Caco-2 (cell line): ENCODE data around the gene ATP9A. TPM values are rescaled to one million over a fixed set of nuclear protein-coding genes. Genes with fewer than 3 reads are reported as not detected.

Source experiments
- BruUV-seq: library from RNA; stranded (reverse); fragments of 400-500 nt; replicated peaks from 2 replicates; lab custom pipeline; 2021; lab: Mats Ljungman, UMichigan
- CTCF ChIA-PET: fragments of 300-600 bp; sonication (Branson Sonifier 250); formaldehyde crosslinking; loops from one replicate; lab custom pipeline; 2022; ENCODE audit warnings: antibody characterized with exemption; lab: Charles Lee
- POLR2A ChIA-PET: fragments of 300-600 bp; sonication (Branson Sonifier 250); formaldehyde crosslinking; loops from one replicate; lab custom pipeline; 2022; ENCODE audit warnings: antibody characterized with exemption; lab: Charles Lee
- DNase-seq, 2 experiments: peaks; one replicate each; pipeline versions ENCODE4 v3.0.0 to v3.0.0-alpha.2; 2020 to 2022
- H3K27me3 ChIP-seq: replicated peaks from 2 replicates; pipeline ENCODE4 v1.6.0; 2011; ENCODE audit warnings: low read length; ENCODE audit not compliant: control insufficient read depth, insufficient read depth
- H3K36me3 ChIP-seq: 2 replicates; pipeline ENCODE4 v1.5.1; 2011; ENCODE audit warnings: low read length; ENCODE audit not compliant: control insufficient read depth, insufficient read depth
- H3K4me1 ChIP-seq: fragments of 250-450 bp; sonication (Bioruptor Pico); 2 replicates; pipeline ENCODE4 v1.5.1; 2020; ENCODE audit warnings: mild to moderate bottlenecking
- H3K4me3 ChIP-seq: 2 replicates; pipeline ENCODE4 v1.5.1; 2011; ENCODE audit warnings: low read depth, mild to moderate bottlenecking, control low read depth, low read length
- H3K9me3 ChIP-seq: fragments of 250-450 bp; sonication (Bioruptor Pico); 2 replicates; pipeline ENCODE4 v1.5.1; 2020; ENCODE audit warnings: mild to moderate bottlenecking, moderate library complexity
- H3K27ac Mint-ChIP-seq: one replicate; pipeline ENCODE4 v1.8.0; 2022; ENCODE audit warnings: mixed read lengths; ENCODE audit not compliant: unreplicated experiment
- H3K27me3 Mint-ChIP-seq: one replicate; pipeline ENCODE4 v1.8.0; 2022; ENCODE audit warnings: mixed read lengths; ENCODE audit not compliant: insufficient read depth, unreplicated experiment
- H3K36me3 Mint-ChIP-seq: one replicate; pipeline ENCODE4 v1.8.0; 2022; ENCODE audit warnings: mild to moderate bottlenecking, mixed read lengths; ENCODE audit not compliant: insufficient read depth, unreplicated experiment
- H3K4me1 Mint-ChIP-seq: one replicate; pipeline ENCODE4 v1.8.0; 2022; ENCODE audit warnings: low read depth, mixed read lengths; ENCODE audit not compliant: unreplicated experiment
- H3K4me3 Mint-ChIP-seq: one replicate; pipeline ENCODE4 v1.8.0; 2022; ENCODE audit warnings: mild to moderate bottlenecking, moderate library complexity, mixed read lengths; ENCODE audit not compliant: unreplicated experiment
- H3K9me3 Mint-ChIP-seq: one replicate; pipeline ENCODE4 v1.8.0; 2022; ENCODE audit warnings: mixed read lengths; ENCODE audit not compliant: unreplicated experiment
- intact Hi-C: fragments of 100-400 bp; cut with micrococcal nuclease; formaldehyde crosslinking; loops from one replicate; pipeline ENCODE4 v1.10.0; 2022; ENCODE audit not compliant: unreplicated experiment
- total RNA-seq: library from RNA; stranded (reverse); gene quantifications from 2 replicates; pipeline ENCODE4 v1.2.3, GENCODE V29; 2022
- TF ChIP-seq, protein P1 (sequence below), 2 experiments: fragments of 200-600 bp in 1 of 2; IDR thresholded peaks; 1 replicate in 1 of 2; 2 replicates in 1 of 2; pipeline versions ENCODE4 v1.5.1 to v1.8.0; 2011 to 2022; ENCODE audit warnings: antibody characterized with exemption in 1 of 2, control low read depth in 1 of 2, inconsistent platforms in 1 of 2, low read depth in 1 of 2, low read length in 1 of 2, mild to moderate bottlenecking in 1 of 2, moderate library complexity in 1 of 2; ENCODE audit not compliant: insufficient read depth in 1 of 2, severe bottlenecking in 1 of 2, unreplicated experiment in 1 of 2

The ATP9A gene
- total RNA-seq, 1 experiment from 2014 or later: 102 TPM

DNA sequence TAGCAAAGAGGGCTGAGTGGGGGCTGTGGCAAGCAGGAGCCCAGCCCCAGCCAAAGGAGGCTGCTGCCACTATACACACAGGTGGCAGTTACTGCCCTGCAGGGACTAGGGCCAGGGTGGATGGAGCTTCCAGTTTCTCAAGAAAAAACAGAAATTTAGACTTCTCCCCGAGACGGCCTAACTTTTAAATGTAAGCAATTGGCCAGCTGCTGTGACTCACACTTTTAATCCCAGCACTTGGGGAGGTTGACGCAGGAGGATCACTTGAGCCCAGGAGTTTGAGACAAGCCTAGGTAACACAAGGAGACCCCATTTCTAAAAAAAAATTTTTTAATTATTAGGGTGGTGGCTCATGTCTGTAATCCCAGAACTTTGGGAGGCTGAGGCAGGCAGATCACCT, 127.4 kb downstream of the ATP9A start:
- ChIA-PET CTCF (interaction anchor here (0.5 to 1.7 kb wide), 3 partner anchors 420 to 1662 kb away, joined by 3 to 5 read pairs (median 4); no protein-coding TSS in a partner anchor), POLR2A (no interaction called here)
- Mint-ChIP-seq H3K4me1 (peaks cover 6% of the 10 kb centered on the region), H3K27me3 (no peaks in the 10 kb centered on the region), H3K9me3 (no peaks in the 10 kb centered on the region), H3K27ac (peak overlapping the region; percentile 26), H3K36me3 (peaks cover 67% of the 10 kb centered on the region), H3K4me3 (no peak overlapping the region)
- H3K36me3 ChIP-seq: peaks cover 3% of the 10 kb centered on the region; the same call in 1 of the 2 replicates
- BruUV-seq: no TSS peak
- TF ChIP-seq, protein P1, sequence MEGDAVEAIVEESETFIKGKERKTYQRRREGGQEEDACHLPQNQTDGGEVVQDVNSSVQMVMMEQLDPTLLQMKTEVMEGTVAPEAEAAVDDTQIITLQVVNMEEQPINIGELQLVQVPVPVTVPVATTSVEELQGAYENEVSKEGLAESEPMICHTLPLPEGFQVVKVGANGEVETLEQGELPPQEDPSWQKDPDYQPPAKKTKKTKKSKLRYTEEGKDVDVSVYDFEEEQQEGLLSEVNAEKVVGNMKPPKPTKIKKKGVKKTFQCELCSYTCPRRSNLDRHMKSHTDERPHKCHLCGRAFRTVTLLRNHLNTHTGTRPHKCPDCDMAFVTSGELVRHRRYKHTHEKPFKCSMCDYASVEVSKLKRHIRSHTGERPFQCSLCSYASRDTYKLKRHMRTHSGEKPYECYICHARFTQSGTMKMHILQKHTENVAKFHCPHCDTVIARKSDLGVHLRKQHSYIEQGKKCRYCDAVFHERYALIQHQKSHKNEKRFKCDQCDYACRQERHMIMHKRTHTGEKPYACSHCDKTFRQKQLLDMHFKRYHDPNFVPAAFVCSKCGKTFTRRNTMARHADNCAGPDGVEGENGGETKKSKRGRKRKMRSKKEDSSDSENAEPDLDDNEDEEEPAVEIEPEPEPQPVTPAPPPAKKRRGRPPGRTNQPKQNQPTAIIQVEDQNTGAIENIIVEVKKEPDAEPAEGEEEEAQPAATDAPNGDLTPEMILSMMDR (IDR thresholded peaks at IDR 0.05; ENCODE audit: insufficient read depth in 1 of 2, low read depth in 1 of 2, low read length in 1 of 2, severe bottlenecking in 1 of 2, unreplicated experiment in 1 of 2): no peak
- DNase-seq: no peak
- no peaks in the 10 kb centered on the region for H3K9me3 ChIP-seq
- H3K4me1 ChIP-seq: no peaks in the 10 kb centered on the region
- intact Hi-C loops: no loop called here
- no peaks in the 10 kb centered on the region for H3K27me3 ChIP-seq
- no peak overlapping the region for H3K4me3 ChIP-seq

DNA sequence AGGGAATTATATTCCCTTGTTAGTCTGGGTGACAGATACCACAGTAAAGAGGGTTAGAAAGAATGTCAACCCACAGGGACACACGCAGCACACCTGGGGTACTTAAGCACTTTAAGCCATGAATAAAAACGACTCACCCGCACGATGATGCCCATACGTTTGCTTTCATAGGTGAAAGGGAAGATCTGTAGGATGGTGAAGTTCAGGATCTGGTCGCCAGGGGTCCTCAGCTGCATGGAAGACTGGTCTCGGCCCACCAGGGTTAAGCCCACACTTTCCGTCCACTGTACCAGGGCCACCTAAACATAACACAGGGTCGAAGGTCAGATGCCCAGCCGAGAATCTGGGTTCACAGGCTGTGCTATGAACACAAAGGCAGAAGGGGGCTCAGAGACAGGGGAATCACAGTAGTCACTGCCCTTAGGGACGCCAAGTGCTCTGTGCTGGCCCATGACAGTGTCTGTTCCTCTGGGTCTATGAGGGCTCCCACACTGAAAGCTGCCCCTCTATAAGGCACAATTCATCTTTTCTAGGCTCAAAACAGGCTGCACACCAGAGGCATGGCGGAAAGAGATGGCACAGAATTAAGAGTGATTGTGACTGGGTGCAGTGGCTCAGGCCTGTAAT, 128.9 kb downstream of the ATP9A start:
- POLR2A ChIA-PET: no interaction called here
- intact Hi-C loops: loop anchor here (1.0 to 5.0 kb wide), 7 partner anchors 48 to 444 kb away; no protein-coding TSS in a partner anchor
- Mint-ChIP-seq H3K4me3 (no peak overlapping the region), H3K27ac (peak overlapping the region; percentile 26), H3K4me1 (peaks cover 6% of the 10 kb centered on the region), H3K27me3 (no peaks in the 10 kb centered on the region), H3K9me3 (no peaks in the 10 kb centered on the region), H3K36me3 (peaks cover 55% of the 10 kb centered on the region)
- BruUV-seq: no TSS peak
- no peaks in the 10 kb centered on the region for H3K9me3 ChIP-seq
- TF ChIP-seq, protein P1 (IDR thresholded peaks at IDR 0.05; ENCODE audit: insufficient read depth in 1 of 2, low read depth in 1 of 2, low read length in 1 of 2, severe bottlenecking in 1 of 2, unreplicated experiment in 1 of 2): peak; percentile 99 to 100
- DNase-seq: peak; percentile 87 to 91
- H3K27me3 ChIP-seq: no peaks in the 10 kb centered on the region
- no peaks in the 10 kb centered on the region for H3K4me1 ChIP-seq
- H3K4me3 ChIP-seq: no peak overlapping the region
- CTCF ChIA-PET: interaction anchor here (0.5 to 1.7 kb wide), 6 partner anchors 28 to 446 kb away, joined by 3 to 5 read pairs (median 3); no protein-coding TSS in a partner anchor
- peaks cover 3% of the 10 kb centered on the region; the same call in 1 of the 2 replicates for H3K36me3 ChIP-seq

DNA sequence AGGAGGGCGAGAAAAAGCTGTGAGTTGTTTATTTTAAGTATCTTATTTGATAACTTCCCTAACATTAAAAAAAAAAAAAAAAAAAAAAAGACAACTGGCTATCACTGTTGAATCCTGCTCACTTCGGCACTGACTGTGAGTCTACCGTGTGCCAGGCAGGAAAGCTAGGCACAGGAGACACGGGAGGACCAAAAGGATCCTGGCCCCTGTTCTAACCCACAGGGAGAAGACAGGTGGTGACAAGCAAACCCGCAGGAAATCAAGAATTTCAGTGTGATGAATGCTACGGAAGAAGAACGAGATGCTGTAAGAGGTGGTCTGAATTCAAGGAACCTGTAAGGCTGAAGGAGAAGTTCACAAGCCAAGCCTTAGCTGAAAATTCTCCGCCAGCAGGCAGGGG, 130.9 kb downstream of the ATP9A start:
- no peaks in the 10 kb centered on the region for H3K27me3 Mint-ChIP-seq
- TF ChIP-seq, protein P1 (IDR thresholded peaks at IDR 0.05; ENCODE audit: insufficient read depth in 1 of 2, low read depth in 1 of 2, low read length in 1 of 2, severe bottlenecking in 1 of 2, unreplicated experiment in 1 of 2): no peak
- ChIA-PET CTCF (interaction anchor here (0.6 to 1.2 kb wide), 5 partner anchors 172 to 445 kb away, joined by 3 to 5 read pairs (median 4); no protein-coding TSS in a partner anchor), POLR2A (no interaction called here)
- no peak for DNase-seq
- Histone ChIP-seq H3K36me3 (peaks cover 3% of the 10 kb centered on the region; the same call in 1 of the 2 replicates), H3K4me3 (no peak overlapping the region), H3K4me1 (no peaks in the 10 kb centered on the region), H3K27me3 (no peaks in the 10 kb centered on the region), H3K9me3 (no peaks in the 10 kb centered on the region)
- no peaks in the 10 kb centered on the region for H3K9me3 Mint-ChIP-seq
- no peak overlapping the region for H3K27ac Mint-ChIP-seq
- no TSS peak for BruUV-seq
- H3K4me1 Mint-ChIP-seq: peaks cover 16% of the 10 kb centered on the region
- intact Hi-C loops: loop anchor here (5.0 kb wide), 2 partner anchors 50 to 135 kb away; no protein-coding TSS in a partner anchor
- H3K4me3 Mint-ChIP-seq: no peak overlapping the region
- peaks cover 61% of the 10 kb centered on the region for H3K36me3 Mint-ChIP-seq
